ENCODE results near the gene EDIL3. TPM values are rescaled to one million over a fixed set of nuclear protein-coding genes. Genes with fewer than 3 reads are reported as not detected.

Gene EDIL3
- total RNA-seq, 6 experiments from 2014 or later: 3.0 to 52.7 (median 47.5) TPM

DNA sequence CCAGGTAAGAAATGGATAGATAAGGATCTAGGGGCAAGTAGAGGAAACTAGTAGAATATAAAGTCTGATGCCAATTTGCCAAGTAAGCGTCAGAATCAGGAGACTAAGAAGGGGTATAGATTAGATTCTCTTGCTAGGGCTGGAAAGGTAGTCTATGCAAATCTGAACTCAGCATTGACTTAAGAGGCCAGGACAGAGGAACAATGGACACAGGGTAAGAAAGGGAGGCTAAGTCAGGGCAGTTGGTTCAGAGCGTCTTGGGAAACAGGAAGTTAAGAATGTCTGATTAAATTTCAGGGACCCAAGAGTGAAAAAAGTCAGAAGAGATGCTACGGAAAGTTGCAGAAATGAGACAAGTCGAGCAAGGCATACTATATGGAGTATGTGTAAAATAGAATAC, 400.8 kb downstream of the EDIL3 start:
- no peak overlapping the region for H3K4me3 Mint-ChIP-seq
- TF ChIP-seq, protein P1, sequence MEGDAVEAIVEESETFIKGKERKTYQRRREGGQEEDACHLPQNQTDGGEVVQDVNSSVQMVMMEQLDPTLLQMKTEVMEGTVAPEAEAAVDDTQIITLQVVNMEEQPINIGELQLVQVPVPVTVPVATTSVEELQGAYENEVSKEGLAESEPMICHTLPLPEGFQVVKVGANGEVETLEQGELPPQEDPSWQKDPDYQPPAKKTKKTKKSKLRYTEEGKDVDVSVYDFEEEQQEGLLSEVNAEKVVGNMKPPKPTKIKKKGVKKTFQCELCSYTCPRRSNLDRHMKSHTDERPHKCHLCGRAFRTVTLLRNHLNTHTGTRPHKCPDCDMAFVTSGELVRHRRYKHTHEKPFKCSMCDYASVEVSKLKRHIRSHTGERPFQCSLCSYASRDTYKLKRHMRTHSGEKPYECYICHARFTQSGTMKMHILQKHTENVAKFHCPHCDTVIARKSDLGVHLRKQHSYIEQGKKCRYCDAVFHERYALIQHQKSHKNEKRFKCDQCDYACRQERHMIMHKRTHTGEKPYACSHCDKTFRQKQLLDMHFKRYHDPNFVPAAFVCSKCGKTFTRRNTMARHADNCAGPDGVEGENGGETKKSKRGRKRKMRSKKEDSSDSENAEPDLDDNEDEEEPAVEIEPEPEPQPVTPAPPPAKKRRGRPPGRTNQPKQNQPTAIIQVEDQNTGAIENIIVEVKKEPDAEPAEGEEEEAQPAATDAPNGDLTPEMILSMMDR (IDR thresholded peaks at IDR 0.05): no peak
- H3K27ac Mint-ChIP-seq: no peak overlapping the region
- no peaks in the 10 kb centered on the region; the same call in 1 of the 2 replicates for H3K27me3 Mint-ChIP-seq (ENCODE audit: insufficient read depth)
- H3K4me1 Mint-ChIP-seq (ENCODE audit: low read depth): no peaks in the 10 kb centered on the region
- DNase-seq: no peak
- H3K9me3 Mint-ChIP-seq: peaks cover 7% of the 10 kb centered on the region; the same call in 1 of the 2 replicates
- no peaks in the 10 kb centered on the region for H3K36me3 Mint-ChIP-seq (ENCODE audit: low read depth)

DNA sequence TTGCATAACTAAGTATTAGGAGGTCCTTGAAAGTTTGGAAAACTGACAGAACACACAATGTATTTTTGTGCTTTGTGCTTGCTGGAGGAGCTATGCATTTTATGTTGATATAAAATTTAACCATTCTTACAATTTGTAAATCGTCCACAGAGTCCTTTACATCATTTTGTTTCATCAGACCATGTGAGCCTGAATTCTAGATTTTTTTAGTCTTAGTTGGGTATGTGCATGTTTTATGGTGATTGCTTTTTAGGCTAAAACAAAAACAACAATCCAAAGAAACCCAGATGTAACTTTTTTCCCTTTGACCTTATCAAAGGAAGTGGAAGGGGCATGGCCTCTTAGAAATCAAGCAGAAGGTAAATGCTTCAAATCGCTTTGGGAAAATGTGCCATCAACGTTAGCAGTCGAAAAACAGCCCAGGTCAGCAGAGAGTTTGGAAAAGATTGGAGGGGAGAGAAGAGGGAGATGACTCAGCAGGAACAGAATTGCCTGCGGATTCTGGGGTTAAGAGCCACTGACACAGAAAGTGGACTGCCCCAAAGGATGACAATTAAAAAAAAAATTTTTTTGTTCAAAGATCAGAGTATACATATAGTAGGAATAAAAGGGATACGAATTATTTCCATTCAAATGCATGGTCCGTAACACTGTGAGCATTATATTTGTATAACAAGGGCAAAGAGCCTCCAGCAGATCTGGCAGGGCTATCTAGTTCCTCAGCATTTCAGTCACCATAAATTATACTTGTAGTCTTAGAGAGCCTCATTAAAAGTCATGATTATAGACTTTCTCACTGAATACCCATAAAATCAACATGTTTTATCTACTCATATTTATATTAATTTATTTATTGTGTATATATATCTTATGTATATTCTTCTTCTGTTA, 410.5 kb downstream of the EDIL3 start:
- TF ChIP-seq, protein P1 (IDR thresholded peaks at IDR 0.05): no peak
- Mint-ChIP-seq H3K36me3 (ENCODE audit: low read depth) (0 out of 2 replicates have a peak, but pooled peaks cover 4% of the 10 kb centered on the region), H3K27ac (no peak overlapping the region; the same call in 1 of the 2 replicates), H3K4me3 (no peak overlapping the region), H3K27me3 (ENCODE audit: insufficient read depth) (no peaks in the 10 kb centered on the region; the same call in 1 of the 2 replicates), H3K9me3 (peaks cover 15% of the 10 kb centered on the region; the same call in 1 of the 2 replicates), H3K4me1 (ENCODE audit: low read depth) (peaks cover 7% of the 10 kb centered on the region; the same call in 1 of the 2 replicates)
- DNase-seq: no peak

DNA sequence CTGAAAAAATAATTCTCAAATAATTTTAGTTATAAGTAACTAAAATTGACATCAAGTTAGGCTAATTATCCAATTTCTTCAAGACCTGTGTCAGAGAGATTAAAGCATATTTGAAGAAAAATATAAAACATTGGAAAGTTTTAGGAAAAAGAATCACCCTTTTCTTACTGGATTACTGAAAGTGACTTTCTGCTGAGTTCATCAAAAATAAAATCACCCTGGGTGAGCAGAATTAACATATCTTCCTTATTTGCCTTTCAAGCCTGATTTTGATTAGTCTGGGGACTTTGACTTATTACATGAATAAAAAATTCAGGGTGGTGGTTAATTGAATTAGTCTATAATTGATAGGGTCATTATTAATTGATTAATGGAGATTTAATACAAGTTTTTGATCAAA, 411.8 kb downstream of the EDIL3 start:
- TF ChIP-seq, protein P1 (IDR thresholded peaks at IDR 0.05): no peak
- H3K36me3 Mint-ChIP-seq (ENCODE audit: low read depth): 0 out of 2 replicates have a peak, but pooled peaks cover 4% of the 10 kb centered on the region
- peaks cover 7% of the 10 kb centered on the region; the same call in 1 of the 2 replicates for H3K4me1 Mint-ChIP-seq (ENCODE audit: low read depth)

DNA sequence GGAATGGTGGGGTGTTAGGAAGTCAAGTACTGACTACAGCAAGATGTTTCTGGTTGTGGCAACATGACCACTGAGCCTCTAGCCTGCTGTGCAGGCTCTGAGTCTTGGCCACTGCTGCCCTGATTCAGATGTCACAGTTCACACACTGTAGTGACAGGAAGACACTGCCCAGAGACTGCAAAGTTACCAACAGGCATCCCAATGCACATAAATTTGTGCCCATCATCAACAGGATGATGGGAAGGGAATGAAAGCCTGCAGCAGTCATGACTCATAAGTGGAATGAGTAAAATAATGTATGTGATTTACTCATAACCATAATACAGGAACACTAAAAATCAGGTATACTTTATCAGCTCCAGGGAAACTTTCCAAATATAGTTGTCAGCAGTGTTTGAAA, 412.4 kb downstream of the EDIL3 start:
- DNase-seq: no peak
- Mint-ChIP-seq H3K9me3 (peaks cover 15% of the 10 kb centered on the region; the same call in 1 of the 2 replicates), H3K27ac (no peak overlapping the region), H3K4me3 (no peak overlapping the region), H3K36me3 (ENCODE audit: low read depth) (0 out of 2 replicates have a peak, but pooled peaks cover 4% of the 10 kb centered on the region), H3K4me1 (ENCODE audit: low read depth) (peaks cover 13% of the 10 kb centered on the region; the same call in 1 of the 2 replicates), H3K27me3 (ENCODE audit: insufficient read depth) (no peaks in the 10 kb centered on the region; the same call in 1 of the 2 replicates)
- TF ChIP-seq, protein P1 (IDR thresholded peaks at IDR 0.05): no peak

More for the DNA sequence above, 411.8 kb downstream of the EDIL3 start:
- Mint-ChIP-seq H3K27me3 (ENCODE audit: insufficient read depth) (no peaks in the 10 kb centered on the region; the same call in 1 of the 2 replicates), H3K9me3 (peaks cover 15% of the 10 kb centered on the region; the same call in 1 of the 2 replicates), H3K27ac (no peak overlapping the region), H3K4me3 (no peak overlapping the region)
- DNase-seq: no peak

DNA sequence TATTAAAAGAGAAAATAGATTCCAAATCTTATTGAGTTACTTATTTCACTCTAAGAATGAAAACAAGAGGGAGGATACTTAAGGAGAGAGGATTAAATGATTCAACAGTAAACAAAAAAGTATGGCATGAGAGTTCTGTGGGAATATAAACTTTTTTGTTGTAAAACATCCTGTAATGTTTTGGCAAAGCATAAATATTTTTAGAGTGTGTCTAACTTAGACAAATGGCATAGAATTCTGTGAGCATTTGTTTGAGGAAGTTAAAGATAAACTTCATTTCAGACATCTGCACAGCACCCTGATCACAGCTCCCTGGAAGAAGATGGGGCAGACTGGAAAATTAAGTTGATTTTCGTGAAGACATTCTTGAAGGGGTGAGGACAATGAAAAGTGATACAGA, 417.3 kb downstream of the EDIL3 start:
- TF ChIP-seq, protein P1 (IDR thresholded peaks at IDR 0.05): no peak
- Mint-ChIP-seq H3K9me3 (peaks cover 7% of the 10 kb centered on the region; the same call in 1 of the 2 replicates), H3K27ac (no peak overlapping the region)

More for the DNA sequence above, 417.3 kb downstream of the EDIL3 start:
- Mint-ChIP-seq H3K4me3 (no peak overlapping the region), H3K4me1 (ENCODE audit: low read depth) (peaks cover 20% of the 10 kb centered on the region; the same call in 1 of the 2 replicates), H3K27me3 (ENCODE audit: insufficient read depth) (no peaks in the 10 kb centered on the region; the same call in 1 of the 2 replicates), H3K36me3 (ENCODE audit: low read depth) (no peaks in the 10 kb centered on the region)
- no peak for DNase-seq

Measured in HFFc6 (cell line).